ENCODE measurements around the gene IDE.
"Not testable (repeated sequence)": the region's sequence is repeated elsewhere in the genome, so short reads cannot be mapped to it uniquely, and the experiment has no call there.

IDE gene

DNA sequence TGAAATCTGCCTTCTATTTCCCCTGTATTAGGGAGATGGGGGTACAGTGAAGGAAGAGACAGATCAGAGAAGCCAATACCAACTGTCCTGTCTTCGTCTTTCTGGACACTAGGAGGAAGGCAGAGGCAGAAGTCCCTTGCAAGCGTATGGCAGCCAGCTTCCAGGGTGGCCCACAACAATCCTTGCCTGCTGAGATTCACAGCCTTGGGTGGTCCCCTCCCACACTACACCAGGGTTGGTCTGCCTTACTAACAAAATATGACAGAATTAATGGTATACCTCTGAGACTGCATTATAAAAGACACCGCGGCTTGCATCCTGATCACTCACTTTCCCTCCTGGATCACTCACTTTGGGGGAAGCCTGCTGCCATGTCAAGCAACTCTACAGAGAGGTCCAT, 90.4 kb downstream of the IDE start:
- no peak for DNase-seq

GRCh38 chr10:92480413-92480812, 93.5 kb downstream of the IDE start:
- no peak for DNase-seq

DNA sequence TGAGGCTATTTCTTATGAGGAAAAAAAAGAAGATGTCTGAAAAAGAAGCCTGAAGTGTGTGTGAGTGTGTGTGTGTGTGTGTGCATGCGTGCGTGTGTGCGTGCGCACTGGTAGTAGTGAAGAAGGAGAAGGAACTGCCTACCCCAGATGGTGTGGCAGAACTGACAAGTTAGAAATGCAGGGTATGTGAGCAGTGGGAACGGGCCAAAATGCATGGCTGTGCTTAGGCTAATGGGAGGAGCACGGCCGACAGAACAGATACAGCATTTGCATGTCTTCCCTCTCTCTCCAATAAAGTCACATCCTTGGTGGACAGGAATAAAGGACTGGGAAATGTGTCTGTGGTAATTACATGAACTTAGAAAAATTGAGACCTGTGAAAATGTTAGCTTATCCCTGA, 94.3 kb downstream of the IDE start:
- DNase-seq: no peak

DNA sequence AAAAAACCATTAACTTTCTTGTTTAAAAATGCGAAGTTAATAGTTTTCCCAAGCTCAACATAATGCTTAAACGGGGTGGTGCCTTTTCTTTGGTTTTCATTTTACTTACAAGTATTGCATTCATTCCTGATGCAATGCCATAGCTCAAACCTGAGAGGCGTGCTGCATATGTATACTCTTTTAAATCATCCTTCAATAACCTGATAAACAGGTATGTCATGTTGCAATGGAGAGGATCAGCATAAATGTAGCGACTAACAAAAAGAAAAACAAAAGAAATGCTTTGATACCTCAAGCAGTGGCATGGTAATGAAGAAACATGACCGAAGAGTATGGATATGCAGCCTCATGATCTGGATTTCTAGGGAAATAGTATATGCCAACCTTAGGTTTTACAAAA, 95.4 kb downstream of the IDE start:
- no peak for DNase-seq

DNA sequence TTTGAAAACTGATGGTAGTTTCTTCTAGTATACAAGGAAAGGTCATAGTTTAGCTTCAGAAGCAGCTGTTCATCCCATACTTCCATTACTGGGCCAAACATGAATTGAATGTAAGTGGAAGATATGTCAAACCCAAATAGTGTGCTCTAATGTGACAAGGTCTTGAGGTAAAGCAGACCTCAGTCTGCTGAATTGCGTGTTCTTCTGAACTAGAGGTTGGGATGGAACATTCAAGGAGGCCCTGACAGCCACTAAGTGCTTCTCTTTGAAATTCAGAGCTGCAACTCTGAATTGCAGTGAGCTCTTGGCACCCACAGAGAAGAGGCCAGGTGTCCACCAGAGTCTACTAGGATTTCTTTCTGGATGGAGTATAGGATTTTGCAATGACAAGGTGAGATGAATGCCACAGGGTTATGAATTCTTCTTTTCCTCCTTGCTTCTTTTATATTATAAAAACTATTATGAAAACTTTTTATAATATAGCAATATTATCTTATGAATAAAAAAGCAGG, 98.5 kb downstream of the IDE start:
- no peak for DNase-seq

DNA sequence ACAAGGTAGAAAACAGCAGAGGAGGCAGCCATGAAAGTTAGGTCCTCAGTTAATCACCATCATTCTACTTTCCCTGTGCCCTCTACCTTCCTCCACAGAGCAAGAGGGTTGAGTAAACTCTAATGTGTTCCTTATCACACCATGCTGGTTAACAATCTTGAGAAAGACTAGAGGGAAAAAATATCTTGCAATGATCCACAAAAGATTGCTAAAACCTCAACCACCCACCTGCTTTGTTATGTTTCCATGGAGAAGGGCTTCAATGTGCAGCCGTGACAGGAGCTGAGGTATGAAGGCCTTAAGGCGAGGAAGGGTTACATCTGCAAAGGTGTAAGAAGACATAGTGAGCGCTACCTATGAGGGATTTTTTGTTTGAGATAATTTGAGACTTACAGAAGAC, 103.9 kb downstream of the IDE start:
- DNase-seq: no peak

DNA sequence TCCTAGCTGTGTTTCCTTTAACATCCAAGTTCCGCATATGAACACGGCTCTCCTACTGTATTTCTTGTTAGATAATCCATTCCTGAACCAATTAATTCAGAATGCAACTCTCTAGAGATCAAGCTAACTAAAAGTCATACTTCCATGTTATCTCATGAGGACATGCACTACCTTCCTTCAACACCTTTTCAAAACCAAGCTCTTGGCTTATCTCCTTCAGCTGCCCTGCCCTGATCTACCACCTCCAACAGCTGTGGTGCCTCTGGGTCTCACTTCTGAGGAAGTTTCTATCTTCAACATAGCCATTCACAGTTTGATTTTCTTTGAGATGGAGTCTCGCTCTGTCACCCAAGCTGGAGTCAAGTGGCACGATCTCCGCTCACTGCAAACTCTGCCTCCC, 109.5 kb downstream of the IDE start:
- DNase-seq: no peak

DNA sequence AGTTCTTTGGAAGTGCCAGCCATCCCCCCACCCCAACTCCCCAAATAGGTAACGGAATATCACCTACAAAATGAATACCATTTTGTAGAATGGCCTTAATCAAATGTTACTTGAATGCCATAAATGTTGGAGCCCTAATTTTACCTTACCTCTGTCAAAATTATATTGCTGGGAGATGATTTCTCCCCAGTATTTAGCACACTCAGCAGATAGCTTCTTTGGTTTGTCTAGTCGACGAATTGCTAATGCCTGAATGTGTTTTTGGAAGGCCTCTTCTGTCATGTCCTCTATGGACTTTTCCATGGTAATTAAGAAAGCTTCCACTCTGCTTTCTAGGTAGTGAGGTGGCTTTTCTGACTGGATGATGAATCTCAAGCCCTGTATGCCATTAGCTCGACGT, 110.3 kb downstream of the IDE start:
- no peak for DNase-seq

DNA sequence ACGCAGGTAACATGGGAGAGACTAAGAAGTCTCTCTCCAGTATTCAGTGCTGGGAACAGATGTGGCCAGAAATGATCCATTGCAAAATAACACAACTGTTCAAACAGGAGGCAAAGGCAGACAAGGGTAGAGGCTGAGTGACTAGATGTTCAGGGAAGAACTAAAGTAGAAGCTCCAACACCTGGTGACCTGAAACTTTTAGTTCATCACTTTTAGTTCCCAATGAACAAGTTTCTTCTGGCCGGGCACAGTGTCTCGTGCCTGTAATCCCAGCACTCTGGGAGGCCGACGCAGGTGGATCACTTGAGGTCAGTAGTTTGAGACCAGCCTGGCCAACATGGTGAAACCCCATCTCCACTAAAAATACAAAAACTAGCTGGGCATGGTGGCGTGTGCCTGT, 118.9 kb downstream of the IDE start:
- DNase-seq: not testable (repeated sequence)

GRCh38 chr10:92452313-92452712, 121.6 kb downstream of the IDE start:
- no peak for DNase-seq

- DNase-seq: no peak
Observed at GRCh38 chr10:92451431-92451830, 122.5 kb downstream of the IDE start.

GRCh38 chr10:92450896-92451295, 123.0 kb downstream of the IDE start:
- no peak for DNase-seq

DNA sequence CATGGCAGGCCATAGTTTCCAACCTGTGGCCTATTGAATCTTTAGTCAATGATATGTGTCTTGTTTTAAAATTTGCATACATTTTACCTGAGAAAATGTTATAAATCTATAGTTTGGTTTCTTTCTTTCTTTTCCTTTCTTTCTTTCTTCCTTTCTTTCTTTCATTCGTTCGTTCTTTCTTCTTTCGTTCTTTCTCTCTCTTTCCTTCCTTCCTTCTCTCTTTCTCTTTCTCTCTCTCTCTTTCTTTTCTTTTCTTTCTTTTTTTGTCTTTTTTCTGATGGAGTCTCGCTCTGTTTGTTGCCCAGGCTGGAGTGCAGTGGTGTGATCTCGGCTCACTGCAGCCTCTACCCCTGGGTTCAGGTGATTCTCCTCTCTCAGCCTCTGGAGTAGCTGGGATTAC, 133.3 kb downstream of the IDE start:
- DNase-seq: no peak

DNA sequence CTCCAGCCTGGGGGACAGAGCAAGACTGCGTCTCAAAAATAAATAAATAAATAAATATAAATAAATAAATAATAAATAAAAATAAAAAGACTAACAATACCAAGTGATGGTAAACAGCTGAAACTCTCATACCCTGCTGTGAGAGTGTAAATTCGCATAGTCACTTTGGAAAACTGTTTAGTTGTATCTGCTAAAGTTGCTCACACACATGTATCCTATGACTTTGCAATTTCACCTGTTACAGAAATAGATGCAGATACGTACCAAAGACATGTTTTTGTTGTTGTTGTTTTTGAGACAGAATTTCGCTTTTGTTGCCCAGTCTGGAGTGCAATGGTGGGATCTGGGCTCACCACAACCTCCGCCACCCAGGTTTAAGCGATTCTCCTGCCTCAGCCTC, 135.7 kb downstream of the IDE start:
- no peak for DNase-seq

DNA sequence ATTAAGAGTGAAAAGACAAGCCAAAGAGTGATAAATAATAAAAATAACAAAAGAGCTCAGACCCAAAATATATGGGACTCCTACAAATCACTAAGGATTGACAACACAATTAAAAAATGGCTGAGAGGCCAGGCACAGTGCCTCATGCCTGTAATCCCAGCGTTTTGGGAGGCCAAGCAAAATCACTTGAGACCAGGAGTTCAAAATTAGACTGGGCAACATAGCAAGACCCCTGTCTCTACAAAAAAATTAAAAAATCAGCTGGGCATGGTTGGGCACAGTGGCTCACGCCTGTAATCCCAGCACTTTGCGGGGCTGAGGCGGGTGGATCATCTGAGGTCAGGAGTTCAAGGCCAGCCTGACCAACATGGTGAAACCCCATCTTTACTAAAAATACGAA, 137.3 kb downstream of the IDE start:
- DNase-seq: no peak

GRCh38 chr10:92436065-92436464, 137.8 kb downstream of the IDE start:
- not testable (repeated sequence) for DNase-seq

- DNase-seq: no peak
Observed at GRCh38 chr10:92434385-92434784, 139.5 kb downstream of the IDE start.

GRCh38 chr10:92432596-92432995, 141.3 kb downstream of the IDE start:
- DNase-seq: no peak

DNA sequence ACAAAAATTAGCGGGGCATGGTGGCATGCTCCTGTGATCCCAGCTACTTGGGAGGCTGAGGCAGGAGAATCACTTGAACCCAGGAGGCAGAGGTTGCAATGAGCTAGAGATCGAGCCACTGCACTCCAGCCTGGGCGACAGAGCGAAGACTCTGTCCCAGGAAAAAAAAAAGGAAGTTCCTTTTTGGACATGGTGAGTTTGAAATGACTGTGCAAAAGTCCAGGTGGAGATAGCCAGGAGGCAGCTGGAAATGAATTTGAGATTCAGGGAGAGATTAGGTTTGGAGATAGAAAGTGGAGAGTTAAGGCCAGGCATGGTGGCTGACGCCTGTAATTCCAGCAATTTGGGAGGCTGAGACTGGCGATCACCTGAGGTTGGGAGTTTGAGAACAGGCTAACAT, 143.8 kb downstream of the IDE start:
- no peak for DNase-seq

- no peak for DNase-seq
Observed at GRCh38 chr10:92421550-92421949, 152.3 kb downstream of the IDE start.

- DNase-seq: no peak
Observed at GRCh38 chr10:92420546-92421275, 153.2 kb downstream of the IDE start.

- DNase-seq: no peak
Observed at GRCh38 chr10:92419740-92420545, 153.9 kb downstream of the IDE start.

- DNase-seq: no peak
Observed at GRCh38 chr10:92418891-92419290, 155.0 kb downstream of the IDE start.

GRCh38 chr10:92418221-92418620, 155.7 kb downstream of the IDE start:
- no peak for DNase-seq

Data from CD4-positive, alpha-beta T cell treated with Interleukin-10 for 1 hour (primary cell).